Common myeloid progenitor, CD34-positive (primary cell): ENCODE results near the gene HMCN1.

Source experiments
- CTCF ChIA-PET: fragments of 350-600 bp; sonication (Branson Sonifier 250); formaldehyde crosslinking; loops from one replicate; lab custom pipeline; 2021; ENCODE audit warnings: antibody characterized with exemption; lab: Charles Lee
- POLR2A ChIA-PET: fragments of 350-600 bp; sonication (Branson Sonifier 250); formaldehyde crosslinking; loops from one replicate; lab custom pipeline; 2021; ENCODE audit warnings: antibody characterized with exemption; lab: Charles Lee
- DNase-seq, 3 donors: peaks; one replicate each; pipeline versions ENCODE4 v3.0.0 to v3.0.0-alpha.2; 2013
- H3K27ac ChIP-seq, 2 experiments: 1 replicate in 1 of 2; 2 replicates in 1 of 2; pipeline ENCODE4 v1.7.0; 2013; ENCODE audit warnings: inconsistent platforms in 2 of 2, low read length in 2 of 2, mild to moderate bottlenecking in 2 of 2, low read depth in 1 of 2, moderate library complexity in 1 of 2; ENCODE audit not compliant: severe bottlenecking in 2 of 2, insufficient read depth in 1 of 2, poor library complexity in 1 of 2
- H3K27me3 ChIP-seq, 5 experiments: replicated peaks in 2 of 5; 1 replicate in 3 of 5; 2 replicates in 2 of 5; pipeline versions ENCODE4 v1.6.1 to v1.7.0; 2013; ENCODE audit warnings: low read length in 4 of 5, mild to moderate bottlenecking in 2 of 5, moderate library complexity in 2 of 5, inconsistent platforms in 1 of 5; ENCODE audit not compliant: insufficient read depth in 5 of 5, control insufficient read depth in 4 of 5
- H3K36me3 ChIP-seq, 4 experiments: 1 replicate in 2 of 4; 2 replicates in 2 of 4; pipeline versions ENCODE4 v1.6.1 to v1.7.0; 2013; ENCODE audit warnings: low read length in 3 of 4, control low read depth in 1 of 4, mild to moderate bottlenecking in 1 of 4; ENCODE audit not compliant: control insufficient read depth in 4 of 4, insufficient read depth in 4 of 4
- H3K4me1 ChIP-seq, 4 experiments: 1 replicate in 3 of 4; 2 replicates in 1 of 4; pipeline versions ENCODE4 v1.6.1 to v1.7.1; 2013; ENCODE audit warnings: low read length in 3 of 4, mild to moderate bottlenecking in 3 of 4, control low read depth in 1 of 4, inconsistent platforms in 1 of 4, moderate library complexity in 1 of 4; ENCODE audit not compliant: control insufficient read depth in 4 of 4, insufficient read depth in 4 of 4; ENCODE audit errors: control extremely low read depth in 1 of 4
- H3K4me3 ChIP-seq, 7 experiments: 1 replicate in 4 of 7; 2 replicates in 3 of 7; pipeline versions ENCODE4 v1.5.1 to v1.7.0; 2013; ENCODE audit warnings: mild to moderate bottlenecking in 7 of 7, low read length in 6 of 7, moderate library complexity in 6 of 7, inconsistent platforms in 2 of 7, low read depth in 2 of 7, control low read depth in 1 of 7; ENCODE audit not compliant: insufficient read depth in 4 of 7, control insufficient read depth in 1 of 7; ENCODE audit errors: extremely low read depth in 1 of 7
- H3K9me3 ChIP-seq, 5 experiments: 1 replicate in 4 of 5; 2 replicates in 1 of 5; pipeline versions ENCODE4 v1.6.1 to v1.7.1; 2013; ENCODE audit warnings: low read length in 4 of 5, mild to moderate bottlenecking in 2 of 5, inconsistent platforms in 1 of 5, low read depth in 1 of 5, moderate library complexity in 1 of 5; ENCODE audit not compliant: control insufficient read depth in 4 of 5, insufficient read depth in 2 of 5; ENCODE audit errors: control extremely low read depth in 1 of 5
- WGBS: methylation state at CpG from one replicate; pipeline ENCODE4 v1.1.5; 2013; ENCODE audit not compliant: insufficient coverage; 5-methylcytosine and 5-hydroxymethylcytosine counted together

HMCN1 gene

GRCh38 chr1:185965870-185966269 lies 231.7 kb downstream of the HMCN1 start:
- H3K27me3 ChIP-seq: no peaks in the 10 kb centered on the region
- DNase-seq: no peak
- H3K4me1 ChIP-seq: no peaks in the 10 kb centered on the region
- H3K36me3 ChIP-seq: no peaks in the 10 kb centered on the region
- H3K4me3 ChIP-seq: no peak overlapping the region
- H3K9me3 ChIP-seq: no peaks in the 10 kb centered on the region
- H3K27ac ChIP-seq: no peak overlapping the region
- CTCF ChIA-PET: no interaction called here
- 100% methylated on average over 2 of the region's 3 CpGs for WGBS
- POLR2A ChIA-PET: no interaction called here

- Histone ChIP-seq H3K36me3 (no peaks in the 10 kb centered on the region), H3K27me3 (no peaks in the 10 kb centered on the region), H3K27ac (no peak overlapping the region), H3K4me1 (no peaks in the 10 kb centered on the region), H3K4me3 (no peak overlapping the region), H3K9me3 (no peaks in the 10 kb centered on the region)
- ChIA-PET CTCF (no interaction called here), POLR2A (no interaction called here)
- WGBS: 100% methylated on average over 1 of the region's 2 CpGs
- DNase-seq: no peak
Observed at GRCh38 chr1:185966471-185966870, 232.3 kb downstream of the HMCN1 start.

- H3K27me3 ChIP-seq: no peaks in the 10 kb centered on the region
- whole genome bisulfite sequencing: 100% methylated on average over 2 of the region's 4 CpGs
- DNase-seq: no peak
- H3K9me3 ChIP-seq: no peaks in the 10 kb centered on the region
- no peak overlapping the region for H3K27ac ChIP-seq
- no peaks in the 10 kb centered on the region for H3K36me3 ChIP-seq
- ChIA-PET CTCF (no interaction called here), POLR2A (no interaction called here)
- no peaks in the 10 kb centered on the region for H3K4me1 ChIP-seq
- no peak overlapping the region for H3K4me3 ChIP-seq
Observed at GRCh38 chr1:185969028-185969427, 234.8 kb downstream of the HMCN1 start.

GRCh38 chr1:185969524-185969991 lies 235.4 kb downstream of the HMCN1 start:
- H3K4me1 ChIP-seq: no peaks in the 10 kb centered on the region
- CTCF ChIA-PET: no interaction called here

GRCh38 chr1:185971688-185972087 lies 237.5 kb downstream of the HMCN1 start:
- Histone ChIP-seq H3K27ac (no peak overlapping the region), H3K9me3 (no peaks in the 10 kb centered on the region), H3K27me3 (no peaks in the 10 kb centered on the region), H3K36me3 (no peaks in the 10 kb centered on the region), H3K4me3 (no peak overlapping the region), H3K4me1 (no peaks in the 10 kb centered on the region)
- no CpG with 5 or more reads among the region's 1 CpG for WGBS
- ChIA-PET CTCF (no interaction called here), POLR2A (no interaction called here)
- DNase-seq: no peak

More at GRCh38 chr1:185969524-185969991, 235.4 kb downstream of the HMCN1 start:
- H3K9me3 ChIP-seq: no peaks in the 10 kb centered on the region
- no peak overlapping the region for H3K27ac ChIP-seq
- POLR2A ChIA-PET: no interaction called here
- H3K36me3 ChIP-seq: no peaks in the 10 kb centered on the region
- H3K27me3 ChIP-seq: no peaks in the 10 kb centered on the region
- H3K4me3 ChIP-seq: no peak overlapping the region
- DNase-seq: no peak

- no peaks in the 10 kb centered on the region for H3K9me3 ChIP-seq
- no peak for DNase-seq
- H3K27ac ChIP-seq: no peak overlapping the region
- 92% methylated on average over 2 of the region's 3 CpGs for WGBS
- no peaks in the 10 kb centered on the region for H3K27me3 ChIP-seq
- CTCF ChIA-PET: no interaction called here
- POLR2A ChIA-PET: no interaction called here
- no peaks in the 10 kb centered on the region for H3K36me3 ChIP-seq
- H3K4me3 ChIP-seq: no peak overlapping the region
- H3K4me1 ChIP-seq: no peaks in the 10 kb centered on the region
Observed at GRCh38 chr1:185972096-185972850, 238.1 kb downstream of the HMCN1 start.

GRCh38 chr1:185973645-185974044 lies 239.5 kb downstream of the HMCN1 start:
- Histone ChIP-seq H3K4me1 (no peaks in the 10 kb centered on the region), H3K4me3 (no peak overlapping the region), H3K27ac (no peak overlapping the region), H3K9me3 (no peaks in the 10 kb centered on the region), H3K27me3 (no peaks in the 10 kb centered on the region), H3K36me3 (no peaks in the 10 kb centered on the region)
- no CpG with 5 or more reads among the region's 1 CpG for WGBS
- ChIA-PET CTCF (no interaction called here), POLR2A (no interaction called here)
- DNase-seq: no peak
